Vagina (tissue), 2 donors: ENCODE measurements around the gene INPP5J.

Experiments
- CTCF ChIP-seq, 3 experiments: fragments of 450-650 bp in 2 of 3; fragments of 200-600 bp in 1 of 3; sonication (generic) in 1 of 3; IDR thresholded peaks; one replicate each; pipeline ENCODE4 v1.5.1; 2017 to 2019; ENCODE audit warnings: antibody characterized with exemption in 3 of 3, mild to moderate bottlenecking in 2 of 3, moderate library complexity in 2 of 3
- POLR2AphosphoS5 ChIP-seq, 2 donors: sonication (generic); formaldehyde crosslinking; IDR thresholded peaks; one replicate each; pipeline ENCODE4 v1.9.0; 2017; ENCODE audit warnings: antibody characterized with exemption in 2 of 2, mild to moderate bottlenecking in 2 of 2, low read depth in 1 of 2; ENCODE audit not compliant: insufficient read depth in 1 of 2

- TF ChIP-seq POLR2AphosphoS5 (IDR thresholded peaks at IDR 0.05; ENCODE audit: insufficient read depth in 1 of 2, low read depth in 1 of 2) (peak in 1 of 2 donors; percentile 64), CTCF (IDR thresholded peaks at IDR 0.05) (no peak)
Measured at GRCh38 chr22:31179345-31179744, 56.6 kb downstream of the INPP5J start.
